ENCODE measurements around the gene LIFR.

LIFR gene

DNA sequence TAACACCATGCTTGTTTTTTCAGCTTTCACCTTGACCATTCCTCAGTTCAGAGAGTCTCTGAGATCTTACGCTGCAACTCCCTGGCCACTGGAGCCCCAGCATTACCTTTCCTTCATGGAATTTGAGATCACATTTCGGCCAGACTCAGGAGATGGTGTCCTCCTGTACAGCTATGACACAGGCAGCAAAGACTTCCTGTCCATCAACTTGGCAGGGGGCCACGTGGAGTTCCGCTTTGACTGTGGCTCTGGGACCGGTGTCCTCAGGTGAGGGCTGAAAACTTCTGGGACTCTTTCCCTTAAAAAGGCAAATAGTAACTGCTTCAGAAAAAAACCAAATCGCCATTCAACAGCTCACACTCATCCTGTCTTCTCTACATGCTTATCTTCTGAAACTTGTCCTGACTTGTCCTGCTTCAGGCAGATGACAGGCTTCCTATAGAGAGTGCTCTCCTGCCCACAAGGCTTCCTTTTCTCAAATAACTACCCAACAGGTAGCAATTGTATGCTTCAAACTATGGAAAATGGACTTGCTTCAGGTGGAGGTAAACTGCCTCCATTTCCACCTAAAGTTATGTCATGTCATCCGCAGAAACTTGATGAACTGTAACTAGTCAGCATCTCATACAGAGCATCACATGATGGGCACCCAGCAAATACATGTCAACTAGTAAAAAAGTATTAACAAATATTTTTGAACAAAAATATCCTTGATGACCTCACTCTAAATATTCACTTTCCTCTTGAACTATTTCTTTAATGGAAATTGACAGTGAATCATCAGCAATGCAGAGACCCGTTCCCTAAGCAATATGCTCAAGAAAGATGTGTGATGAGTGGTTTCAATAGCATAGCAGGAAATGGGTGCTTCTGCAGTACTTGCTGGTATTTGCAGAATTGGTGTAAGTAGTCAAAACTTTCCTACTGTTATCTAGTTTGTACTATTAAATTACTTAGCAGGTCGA is 129.2 kb downstream of the LIFR start:
- DNase-seq: no peak
- intact Hi-C loops (cut with DNase I): no loop called here

- no peak for DNase-seq
- intact Hi-C loops (cut with DNase I): no loop called here
Observed at GRCh38 chr5:38426490-38426889, 130.0 kb downstream of the LIFR start.

Data from head of caudate nucleus (tissue), 42 donors.